Stomach (tissue), 9 donors: ENCODE data around the gene NPIPB6. TPM values are rescaled to one million over a fixed set of nuclear protein-coding genes. Genes with fewer than 3 reads are reported as not detected.
"Not testable (repeated sequence)": the region's sequence is repeated elsewhere in the genome, so short reads cannot be mapped to it uniquely, and the experiment has no call there.

Source experiments
- DNase-seq, 2 donors: peaks; one replicate each; pipeline versions ENCODE4 v3.0.0 to v3.0.0-alpha.2; 2013 to 2019
- H3K27ac ChIP-seq, 5 donors: fragments of 200-600 bp in 4 of 5; sonication (generic) in 4 of 5; one replicate each; pipeline ENCODE4 v1.5.1; 2013 to 2019; ENCODE audit warnings: mild to moderate bottlenecking in 1 of 5, moderate library complexity in 1 of 5
- H3K27me3 ChIP-seq, 3 donors: fragments of 200-600 bp; sonication (generic); one replicate each; pipeline ENCODE4 v1.5.1; 2017 to 2019; ENCODE audit warnings: mixed run types in 1 of 3
- H3K36me3 ChIP-seq, 4 donors: fragments of 200-600 bp; sonication (generic); 1 replicate in 3 of 4; 2 replicates in 1 of 4; pipeline ENCODE4 v1.5.1; 2016 to 2019
- H3K4me1 ChIP-seq, 4 donors: fragments of 200-600 bp; sonication (generic); one replicate each; pipeline ENCODE4 v1.5.1; 2016 to 2019
- H3K4me3 ChIP-seq, 4 donors: fragments of 200-600 bp; sonication (generic) in 3 of 4; one replicate each; pipeline ENCODE4 v1.5.1; 2016 to 2019; ENCODE audit warnings: mild to moderate bottlenecking in 1 of 4
- H3K9me3 ChIP-seq, 4 donors: fragments of 200-600 bp; sonication (generic); one replicate each; pipeline ENCODE4 v1.5.1; 2016 to 2019
- CTCF ChIP-seq, 7 experiments: fragments of 450-650 bp in 4 of 7; fragments of 200-600 bp in 3 of 7; sonication (generic) in 3 of 7; IDR thresholded peaks; one replicate each; pipeline ENCODE4 v1.5.1; 2016 to 2019; ENCODE audit warnings: antibody characterized with exemption in 7 of 7, control low read depth in 2 of 7, mild to moderate bottlenecking in 1 of 7
- EP300 ChIP-seq: sonication (generic); formaldehyde crosslinking; IDR thresholded peaks from one replicate; pipeline ENCODE4 v1.6.1; 2017; ENCODE audit warnings: antibody characterized with exemption
- POLR2A ChIP-seq, 4 donors: fragments of 450-650 bp; IDR thresholded peaks; one replicate each; pipeline ENCODE4 v1.6.1; 2016; ENCODE audit warnings: antibody characterized with exemption in 4 of 4, control low read depth in 2 of 4, mild to moderate bottlenecking in 1 of 4, moderate library complexity in 1 of 4
- POLR2AphosphoS5 ChIP-seq, 3 donors: sonication (generic); formaldehyde crosslinking; IDR thresholded peaks; one replicate each; pipeline ENCODE4 v1.6.1; 2016; ENCODE audit warnings: antibody characterized with exemption in 3 of 3
- WGBS, 5 donors: extraction: QIAGEN DNeasy Blood & Tissue Kit in 3 of 5; methylation state at CpG; one replicate each; pipeline versions ENCODE4 v1.1.5 to v1.1.7; 2013 to 2018; 5-methylcytosine and 5-hydroxymethylcytosine counted together
- intact Hi-C: fragments of 100-400 bp; cut with DNase I; formaldehyde crosslinking; loops from one replicate; pipeline ENCODE4 v1.15.1; 2023; ENCODE audit warnings: low total_unique reads
- polyA plus RNA-seq, 3 donors: library from polyadenylated mRNA; stranded (reverse); fragments of 200-250 nt; gene quantifications; one replicate each; pipeline ENCODE4 v1.2.3, GENCODE V29; 2013
- total RNA-seq, 5 donors: library from RNA; depleted of rRNA; stranded (reverse); fragments of >200 nt; gene quantifications; one replicate each; pipeline versions ENCODE4 v1.1.0 to v1.2.3, GENCODE V29; 2014 to 2016
- donor health status: healthy with polysubstance abuse.
- donor health status: Bipolar disorder and iron deficiency.
- donor health status: healthy.

Gene NPIPB6
- total and polyA plus RNA-seq, 8 donors, result 1.8 to 6.8 (median 2.3) TPM; not detected in 5

GRCh38 chr16:28362600-28362999 lies 708 bp downstream of the NPIPB6 start:
- H3K4me1 ChIP-seq, H3K27ac ChIP-seq, H3K36me3 ChIP-seq, DNase-seq, H3K4me3 ChIP-seq, H3K27me3 ChIP-seq, H3K9me3 ChIP-seq, intact Hi-C loops: not testable (repeated sequence)
- WGBS, 5 donors, result 89 to 100% (median 95%) methylated on average over 1 to 2 of the region's 5 CpGs; no CpG with 5 or more reads in 1 of the 5 donors

- H3K36me3 ChIP-seq, H3K27me3 ChIP-seq, H3K27ac ChIP-seq, H3K4me3 ChIP-seq, intact Hi-C loops, H3K9me3 ChIP-seq, H3K4me1 ChIP-seq: not testable (repeated sequence)
- DNase-seq, result peak in 1 of 2 donors; percentile 5
- WGBS, 5 donors, result 85 to 94% (median 88%) methylated on average over 5 to 6 of the region's 6 CpGs
Measured at GRCh38 chr16:28338230-28338629, 25.1 kb downstream of the NPIPB6 start.

GRCh38 chr16:28336940-28337710 lies 26.2 kb downstream of the NPIPB6 start:
- intact Hi-C loops, result not testable (repeated sequence)
- WGBS, 5 donors, result 65 to 83% (median 74%) methylated on average over 3 to 5 of the region's 5 CpGs

GRCh38 chr16:28335678-28336077 lies 27.6 kb downstream of the NPIPB6 start:
- H3K4me3 ChIP-seq, H3K27me3 ChIP-seq, H3K9me3 ChIP-seq, H3K36me3 ChIP-seq, intact Hi-C loops, DNase-seq, H3K4me1 ChIP-seq, H3K27ac ChIP-seq: not testable (repeated sequence)
- WGBS, 5 donors, result 80 to 93% (median 89%) methylated on average over 7 to 8 of the region's 8 CpGs

More at GRCh38 chr16:28336940-28337710, 26.2 kb downstream of the NPIPB6 start:
- not testable (repeated sequence) for DNase-seq, H3K27me3 ChIP-seq, H3K36me3 ChIP-seq, H3K27ac ChIP-seq, H3K4me3 ChIP-seq, H3K4me1 ChIP-seq, H3K9me3 ChIP-seq

GRCh38 chr16:28332632-28333031 lies 30.7 kb downstream of the NPIPB6 start:
- H3K36me3 ChIP-seq, H3K9me3 ChIP-seq, H3K4me1 ChIP-seq, H3K4me3 ChIP-seq, DNase-seq, H3K27ac ChIP-seq, intact Hi-C loops, H3K27me3 ChIP-seq: not testable (repeated sequence)
- 56 to 68% (median 59%) methylated on average over 3 to 6 of the region's 6 CpGs for WGBS, 5 donors

GRCh38 chr16:28330981-28331380 lies 32.3 kb downstream of the NPIPB6 start:
- WGBS, 5 donors, result 54 to 82% (median 70%) methylated on average over 1 to 2 of the region's 2 CpGs

GRCh38 chr16:28330232-28330631 lies 33.1 kb downstream of the NPIPB6 start:
- intact Hi-C loops, H3K27me3 ChIP-seq, H3K4me3 ChIP-seq, H3K9me3 ChIP-seq, H3K4me1 ChIP-seq, H3K36me3 ChIP-seq, H3K27ac ChIP-seq: not testable (repeated sequence)
- peak in 1 of 2 donors; percentile 7 for DNase-seq
- WGBS, 5 donors, result 35 to 85% (median 42%) methylated on average over 2 to 9 of the region's 9 CpGs

More at GRCh38 chr16:28330981-28331380, 32.3 kb downstream of the NPIPB6 start:
- H3K27me3 ChIP-seq, H3K27ac ChIP-seq, H3K9me3 ChIP-seq, H3K36me3 ChIP-seq, H3K4me1 ChIP-seq, DNase-seq, H3K4me3 ChIP-seq, intact Hi-C loops: not testable (repeated sequence)

- H3K9me3 ChIP-seq, result no peaks in the 10 kb centered on the region
- H3K27me3 ChIP-seq, result no peaks in the 10 kb centered on the region
- no peak overlapping the region for H3K27ac ChIP-seq
- H3K36me3 ChIP-seq, result no peaks in the 10 kb centered on the region
- WGBS, 5 donors, result 52 to 59% (median 55%) methylated on average over 12 of the region's 12 CpGs
- TF ChIP-seq EP300 (no peak), POLR2A (IDR thresholded peaks at IDR 0.05) (no peak), POLR2AphosphoS5 (IDR thresholded peaks at IDR 0.05) (no peak), CTCF (IDR thresholded peaks at IDR 0.05) (peak in 5 of 7 experiments; percentile 30 to 75 (median 45))
- peak; percentile 67 to 74 for DNase-seq
- H3K4me1 ChIP-seq, result no peaks in the 10 kb centered on the region
- H3K4me3 ChIP-seq, result no peak overlapping the region
- intact Hi-C loops, result no loop called here
Measured at GRCh38 chr16:28326881-28327610, 36.3 kb downstream of the NPIPB6 start.
